Embryonic facial prominence (tissue), 1 donor: ENCODE measurements around the gene PLEKHG7.
"Not testable (repeated sequence)": the region's sequence is repeated elsewhere in the genome, so short reads cannot be mapped to it uniquely, and the experiment has no call there.

Experiments used
- DNase-seq: peaks from one replicate; pipeline ENCODE4 v3.0.0-alpha.2; 2016; ENCODE audit errors: extremely low spot score

The PLEKHG7 gene

GRCh38 chr12:92702754-92703679 lies at the start of gene PLEKHG7:
PLEKHG7 (plus strand) TSS chr12:92702989; CDS start chr12:92706632, 3,643 bp downstream.
- no peak for DNase-seq

- DNase-seq, result not testable (repeated sequence)
These were observed 48.5 kb upstream of the PLEKHG7 start for GRCh38 chr12:92654256-92654655.

GRCh38 chr12:92654929-92655328 lies 47.9 kb upstream of the PLEKHG7 start:
- peak; percentile 22 for DNase-seq

GRCh38 chr12:92656911-92657310 lies 45.9 kb upstream of the PLEKHG7 start:
- no peak for DNase-seq

GRCh38 chr12:92657770-92658169 lies 45.0 kb upstream of the PLEKHG7 start:
- DNase-seq, result no peak

GRCh38 chr12:92658611-92659010 lies 44.2 kb upstream of the PLEKHG7 start:
- no peak for DNase-seq

- no peak for DNase-seq
These were observed 41.5 kb upstream of the PLEKHG7 start for GRCh38 chr12:92661269-92661668.

- DNase-seq, result no peak
These were observed 37.3 kb upstream of the PLEKHG7 start for GRCh38 chr12:92665496-92665895.

- no peak for DNase-seq
These were observed 34.0 kb upstream of the PLEKHG7 start for GRCh38 chr12:92668739-92669138.

- DNase-seq, result not testable (repeated sequence)
These were observed 31.3 kb upstream of the PLEKHG7 start for GRCh38 chr12:92671524-92671923.

GRCh38 chr12:92673756-92674155 lies 29.0 kb upstream of the PLEKHG7 start:
- DNase-seq, result no peak

GRCh38 chr12:92674500-92674899 lies 28.3 kb upstream of the PLEKHG7 start:
- DNase-seq, result no peak

GRCh38 chr12:92675092-92675865 lies 27.5 kb upstream of the PLEKHG7 start:
- no peak for DNase-seq

- DNase-seq, result no peak
These were observed 26.1 kb upstream of the PLEKHG7 start for GRCh38 chr12:92676710-92677109.

- no peak for DNase-seq
These were observed 12.2 kb upstream of the PLEKHG7 start for GRCh38 chr12:92690601-92691000.

GRCh38 chr12:92695056-92695455 lies 7.7 kb upstream of the PLEKHG7 start:
- no peak for DNase-seq

GRCh38 chr12:92695577-92695976 lies 7.2 kb upstream of the PLEKHG7 start:
- DNase-seq, result no peak

- no peak for DNase-seq
These were observed 6.6 kb upstream of the PLEKHG7 start for GRCh38 chr12:92696216-92696615.

- no peak for DNase-seq
These were observed 4.3 kb upstream of the PLEKHG7 start for GRCh38 chr12:92698474-92698873.

- DNase-seq, result no peak
These were observed 1.3 kb upstream of the PLEKHG7 start for GRCh38 chr12:92701441-92701840.

GRCh38 chr12:92703786-92704185 lies 997 bp downstream of the PLEKHG7 start:
- DNase-seq, result no peak

GRCh38 chr12:92706594-92706993 lies 3.8 kb downstream of the PLEKHG7 start:
- DNase-seq, result no peak

GRCh38 chr12:92707926-92708325 lies 5.1 kb downstream of the PLEKHG7 start:
- no peak for DNase-seq
